B cell (primary cell): Measurements from ENCODE around the gene TTC32.
"Not testable (repeated sequence)": the region's sequence is repeated elsewhere in the genome, so short reads cannot be mapped to it uniquely, and the experiment has no call there.

Experiments used
- EZH2 ChIP-seq: IDR thresholded peaks from 2 replicates; pipeline ENCODE4 v1.6.1; 2012; ENCODE audit warnings: borderline replicate concordance, low read depth, mild to moderate bottlenecking, moderate library complexity, low read length; ENCODE audit not compliant: insufficient read depth, poor library complexity, severe bottlenecking
- TF ChIP-seq, protein P1 (sequence below): fragments of 200-600 bp; IDR thresholded peaks from one replicate; pipeline ENCODE4 v1.8.0; 2022; ENCODE audit warnings: antibody characterized with exemption, mild to moderate bottlenecking

DNA sequence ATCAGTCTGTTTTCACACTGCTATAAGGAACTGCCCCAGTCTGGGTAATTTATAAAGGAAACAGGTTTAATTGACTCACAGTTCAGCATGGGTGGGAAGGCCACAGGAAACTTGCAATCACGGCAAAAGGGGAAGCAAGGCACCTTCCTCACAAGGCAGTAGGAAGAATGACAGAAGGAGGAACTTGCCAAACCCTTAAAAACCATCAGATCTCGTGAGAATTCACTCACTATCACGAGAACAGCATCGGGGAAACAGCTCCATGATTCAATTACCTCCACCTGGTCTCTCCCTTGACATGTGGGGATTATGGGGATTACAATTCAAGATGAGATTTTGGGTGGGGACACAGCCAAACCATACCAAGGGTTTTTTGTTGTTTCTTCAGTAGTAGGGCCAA is 9.8 kb downstream of the TTC32 start:
- TF ChIP-seq, protein P1, sequence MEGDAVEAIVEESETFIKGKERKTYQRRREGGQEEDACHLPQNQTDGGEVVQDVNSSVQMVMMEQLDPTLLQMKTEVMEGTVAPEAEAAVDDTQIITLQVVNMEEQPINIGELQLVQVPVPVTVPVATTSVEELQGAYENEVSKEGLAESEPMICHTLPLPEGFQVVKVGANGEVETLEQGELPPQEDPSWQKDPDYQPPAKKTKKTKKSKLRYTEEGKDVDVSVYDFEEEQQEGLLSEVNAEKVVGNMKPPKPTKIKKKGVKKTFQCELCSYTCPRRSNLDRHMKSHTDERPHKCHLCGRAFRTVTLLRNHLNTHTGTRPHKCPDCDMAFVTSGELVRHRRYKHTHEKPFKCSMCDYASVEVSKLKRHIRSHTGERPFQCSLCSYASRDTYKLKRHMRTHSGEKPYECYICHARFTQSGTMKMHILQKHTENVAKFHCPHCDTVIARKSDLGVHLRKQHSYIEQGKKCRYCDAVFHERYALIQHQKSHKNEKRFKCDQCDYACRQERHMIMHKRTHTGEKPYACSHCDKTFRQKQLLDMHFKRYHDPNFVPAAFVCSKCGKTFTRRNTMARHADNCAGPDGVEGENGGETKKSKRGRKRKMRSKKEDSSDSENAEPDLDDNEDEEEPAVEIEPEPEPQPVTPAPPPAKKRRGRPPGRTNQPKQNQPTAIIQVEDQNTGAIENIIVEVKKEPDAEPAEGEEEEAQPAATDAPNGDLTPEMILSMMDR, result not testable (repeated sequence)
- TF ChIP-seq EZH2, result not testable (repeated sequence)
